ENCODE data around the gene SPOCK3.

SPOCK3 gene

GRCh38 chr4:167171928-167172327 lies 62.4 kb downstream of the SPOCK3 start:
- no peak for DNase-seq

- DNase-seq: no peak
Observed at GRCh38 chr4:167168611-167169010, 65.7 kb downstream of the SPOCK3 start.

GRCh38 chr4:167150587-167150986 lies 83.7 kb downstream of the SPOCK3 start:
- no peak for DNase-seq

GRCh38 chr4:167144605-167145004 lies 89.7 kb downstream of the SPOCK3 start:
- no peak for DNase-seq

GRCh38 chr4:167143018-167143417 lies 91.3 kb downstream of the SPOCK3 start:
- no peak for DNase-seq

- DNase-seq: no peak
Observed at GRCh38 chr4:167136270-167136669, 98.0 kb downstream of the SPOCK3 start.

GRCh38 chr4:167129146-167129545 lies 105.1 kb downstream of the SPOCK3 start:
- DNase-seq: no peak

- DNase-seq: no peak
Observed at GRCh38 chr4:167119392-167119791, 114.9 kb downstream of the SPOCK3 start.

- no peak for DNase-seq
Observed at GRCh38 chr4:167117273-167117672, 117.0 kb downstream of the SPOCK3 start.

GRCh38 chr4:167114416-167114971 lies 119.8 kb downstream of the SPOCK3 start:
- no peak for DNase-seq

GRCh38 chr4:167111622-167112021 lies 122.7 kb downstream of the SPOCK3 start:
- DNase-seq: no peak

- no peak for DNase-seq
Observed at GRCh38 chr4:167111092-167111491, 123.2 kb downstream of the SPOCK3 start.

- DNase-seq: no peak
Observed at GRCh38 chr4:167109859-167110258, 124.4 kb downstream of the SPOCK3 start.

GRCh38 chr4:167105857-167106256 lies 128.4 kb downstream of the SPOCK3 start:
- no peak for DNase-seq

- no peak for DNase-seq
Observed at GRCh38 chr4:167102475-167102874, 131.8 kb downstream of the SPOCK3 start.

GRCh38 chr4:167101035-167101434 lies 133.3 kb downstream of the SPOCK3 start:
- no peak for DNase-seq

- DNase-seq: no peak
Observed at GRCh38 chr4:167100120-167100519, 134.2 kb downstream of the SPOCK3 start.

GRCh38 chr4:167088115-167088514 lies 146.2 kb downstream of the SPOCK3 start:
- DNase-seq: no peak

GRCh38 chr4:167084321-167084720 lies 150.0 kb downstream of the SPOCK3 start:
- DNase-seq: no peak

GRCh38 chr4:167079762-167080161 lies 154.5 kb downstream of the SPOCK3 start:
- DNase-seq: no peak

GRCh38 chr4:167052631-167053091 lies 181.6 kb downstream of the SPOCK3 start:
- no peak for DNase-seq

GRCh38 chr4:167049257-167049656 lies 185.0 kb downstream of the SPOCK3 start:
- no peak for DNase-seq

- DNase-seq: no peak
Observed at GRCh38 chr4:167041524-167041923, 192.8 kb downstream of the SPOCK3 start.

GRCh38 chr4:167035390-167035789 lies 198.9 kb downstream of the SPOCK3 start:
- DNase-seq: no peak

- no peak for DNase-seq
Observed at GRCh38 chr4:167034983-167035382, 199.3 kb downstream of the SPOCK3 start.

GRCh38 chr4:167032871-167033270 lies 201.4 kb downstream of the SPOCK3 start:
- no peak for DNase-seq
